Iris pigment epithelial cell (primary cell): ENCODE measurements around the gene MBD5.

Experiments used
- DNase-seq: peaks from one replicate; pipeline ENCODE4 v3.0.0-alpha.2; 2011; ENCODE audit warnings: low read depth

Gene MBD5

DNA sequence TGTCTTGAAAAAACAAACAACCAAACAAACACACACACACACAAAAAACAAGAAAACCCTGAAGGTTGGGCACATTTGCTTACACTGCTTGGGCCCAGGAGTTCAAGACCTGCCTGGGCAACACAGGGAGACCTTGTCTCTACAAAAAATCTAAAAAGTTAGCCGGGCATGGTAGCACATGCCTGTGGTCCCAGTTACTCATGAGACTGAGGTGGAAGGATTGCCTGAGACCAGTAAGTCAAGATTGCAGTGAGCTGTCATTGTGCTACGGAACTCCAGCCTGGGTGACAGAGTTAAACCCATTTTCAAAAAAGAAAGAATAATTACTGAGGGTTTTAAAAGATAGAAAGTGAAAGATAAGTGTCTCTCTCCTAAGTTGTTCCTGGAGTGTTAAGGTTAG lies 103.4 kb downstream of the MBD5 start:
- DNase-seq = no peak

- peak; percentile 75 for DNase-seq
Measured at GRCh38 chr2:148130581-148130980, 109.7 kb downstream of the MBD5 start.

DNA sequence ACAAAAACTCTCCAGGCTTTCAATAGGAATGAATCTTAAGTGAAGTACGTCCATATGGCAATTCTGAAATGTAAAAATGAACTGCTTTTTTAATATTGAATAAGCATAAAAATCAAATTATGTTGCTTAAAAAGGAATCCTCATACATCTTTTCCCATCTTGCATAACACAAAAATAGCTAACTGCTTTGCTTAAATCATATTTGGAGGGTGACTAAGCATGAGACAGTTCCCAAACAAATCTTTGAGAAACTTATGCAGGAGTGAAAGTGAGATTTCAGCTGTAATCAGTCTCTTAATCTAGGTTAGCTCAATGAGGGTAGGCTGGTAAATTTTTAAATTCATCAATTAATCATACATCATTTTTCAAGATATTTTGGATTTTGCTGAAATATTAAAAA lies 111.5 kb downstream of the MBD5 start:
- DNase-seq = peak; percentile 87

GRCh38 chr2:148135705-148136104 lies 114.8 kb downstream of the MBD5 start:
- no peak for DNase-seq

- no peak for DNase-seq
Measured at GRCh38 chr2:148136441-148136840, 115.5 kb downstream of the MBD5 start.

DNA sequence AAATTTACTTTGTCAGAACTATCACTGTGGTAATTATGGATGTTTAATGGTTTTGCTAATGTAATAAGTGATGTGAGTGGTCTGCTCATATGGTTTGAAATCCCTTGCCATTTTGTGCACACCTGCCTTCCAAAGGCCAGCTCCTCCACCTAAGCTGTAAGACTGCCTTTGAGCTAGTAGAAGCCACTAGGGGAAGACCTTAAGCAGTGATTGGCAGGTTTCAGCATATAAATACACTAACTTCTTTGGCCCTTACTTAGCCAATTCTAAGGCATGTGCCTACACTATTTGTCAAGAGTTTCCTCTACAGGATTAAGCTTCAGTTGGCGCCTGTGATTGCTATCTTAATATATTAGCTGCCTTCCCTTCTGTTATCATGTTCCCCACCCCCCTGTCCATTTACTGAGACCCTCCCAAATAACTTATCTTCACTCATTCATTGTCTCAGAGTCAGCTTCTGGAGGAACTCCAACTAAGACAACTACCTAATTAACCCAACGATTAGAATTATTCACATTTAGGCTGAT lies 141.1 kb downstream of the MBD5 start:
- DNase-seq = no peak

GRCh38 chr2:148162871-148163270 lies 142.0 kb downstream of the MBD5 start:
- no peak for DNase-seq

DNA sequence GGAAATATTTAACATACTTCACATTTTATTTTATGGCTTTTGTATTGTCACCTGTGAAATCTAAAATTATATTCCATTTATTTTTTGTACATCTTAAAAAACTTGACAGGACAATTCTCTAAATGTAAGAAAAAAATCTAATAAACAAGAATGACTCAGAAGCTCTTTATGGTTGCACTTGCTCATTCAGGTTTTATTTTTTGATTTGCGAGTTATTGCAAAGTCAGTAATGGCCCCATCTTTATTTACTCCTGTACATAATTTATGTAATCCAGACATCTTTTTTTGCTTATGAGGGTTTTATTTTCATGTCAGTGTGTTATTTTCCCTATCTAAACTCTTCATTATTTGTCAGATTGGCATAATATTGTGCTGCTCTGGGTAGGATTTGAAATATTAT lies 145.1 kb downstream of the MBD5 start:
- no peak for DNase-seq

DNA sequence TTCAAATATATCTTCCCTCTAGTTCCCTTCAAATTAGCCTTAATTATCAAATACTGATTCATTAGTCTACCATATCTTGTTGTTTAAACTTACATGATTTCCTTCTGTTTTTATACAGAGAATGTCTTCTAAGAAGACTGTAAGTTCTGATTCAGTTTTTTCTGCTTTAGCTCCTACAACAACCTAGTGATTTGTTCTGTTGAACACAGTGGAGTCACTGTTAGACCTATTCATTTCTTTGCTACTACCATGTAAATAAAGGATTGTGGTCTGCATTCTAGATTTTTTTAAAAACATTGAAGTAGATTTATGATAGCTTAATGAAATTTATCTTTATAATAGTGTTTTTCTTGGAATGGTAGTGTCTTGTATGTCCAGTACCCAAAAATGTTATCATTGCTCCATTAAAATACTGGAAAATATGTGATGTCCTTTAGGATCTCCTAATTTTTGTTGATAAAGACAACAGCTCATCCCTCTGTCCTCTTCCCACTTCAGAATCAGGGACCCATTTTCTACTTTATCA lies 146.4 kb downstream of the MBD5 start:
- DNase-seq = no peak

DNA sequence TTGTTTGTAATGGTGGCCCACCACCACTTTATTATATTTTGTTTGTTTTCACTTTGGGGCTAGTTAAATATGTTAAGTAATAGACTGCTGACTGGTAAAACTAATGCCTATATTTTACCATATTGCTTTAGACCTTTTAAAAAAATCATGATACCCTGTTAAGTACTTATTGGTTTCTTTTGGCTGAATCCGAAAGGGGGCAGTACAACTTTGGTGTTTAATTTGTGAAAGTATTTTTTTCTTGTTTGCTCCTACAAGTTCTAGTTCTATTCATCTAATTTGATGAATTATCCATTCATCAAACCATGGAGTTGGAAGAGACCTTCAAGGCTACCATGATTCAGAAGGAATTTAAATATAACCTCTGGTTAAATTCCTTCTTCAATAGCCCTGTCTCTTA lies 147.0 kb downstream of the MBD5 start:
- DNase-seq = no peak

- DNase-seq = no peak
Measured at GRCh38 chr2:148172131-148172753, 151.4 kb downstream of the MBD5 start.

GRCh38 chr2:148173168-148173567 lies 152.3 kb downstream of the MBD5 start:
- no peak for DNase-seq

DNA sequence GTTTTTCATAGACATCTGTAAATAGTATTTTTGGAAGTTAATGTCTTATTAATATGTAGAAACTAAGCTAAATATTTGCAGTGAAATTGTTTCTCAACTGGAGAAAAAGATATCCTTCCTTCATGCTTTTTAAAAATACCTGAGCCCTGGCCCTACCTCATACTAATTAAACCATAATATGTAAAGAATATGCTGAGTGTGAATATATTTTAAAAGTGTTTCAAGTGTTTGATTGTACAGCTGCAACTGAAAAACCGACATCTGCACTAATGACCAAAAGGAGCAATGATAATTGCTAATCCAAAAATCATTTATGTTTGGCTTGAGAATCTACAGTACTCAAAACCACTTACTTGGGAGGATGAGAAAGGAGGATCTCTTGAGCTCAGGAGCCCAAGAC lies 156.7 kb downstream of the MBD5 start:
- no peak for DNase-seq

- no peak for DNase-seq
Measured at GRCh38 chr2:148179724-148180123, 158.8 kb downstream of the MBD5 start.

DNA sequence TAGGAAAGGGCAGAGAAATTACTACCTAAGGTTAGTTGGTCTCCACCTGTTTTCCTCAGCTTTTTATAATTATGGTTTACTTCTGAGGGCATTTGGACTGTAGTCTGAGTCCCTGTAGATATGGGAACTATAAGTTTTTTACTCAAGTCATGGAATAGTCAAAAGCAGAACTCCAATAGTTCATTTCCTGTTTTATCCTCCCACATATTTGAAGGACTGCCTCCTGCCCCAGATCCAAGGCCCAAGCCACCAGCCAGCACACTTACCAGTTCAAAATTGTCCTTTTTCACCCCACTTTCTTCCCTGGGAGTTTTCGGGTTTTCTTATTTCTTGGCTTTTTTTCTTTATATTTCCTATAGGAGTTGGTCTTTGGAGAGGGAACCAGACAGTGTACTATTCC lies 164.1 kb downstream of the MBD5 start:
- DNase-seq = no peak

- no peak for DNase-seq
Measured at GRCh38 chr2:148194882-148195281, 174.0 kb downstream of the MBD5 start.

GRCh38 chr2:148201075-148202004 lies 180.4 kb downstream of the MBD5 start:
- DNase-seq = peak; percentile 40

DNA sequence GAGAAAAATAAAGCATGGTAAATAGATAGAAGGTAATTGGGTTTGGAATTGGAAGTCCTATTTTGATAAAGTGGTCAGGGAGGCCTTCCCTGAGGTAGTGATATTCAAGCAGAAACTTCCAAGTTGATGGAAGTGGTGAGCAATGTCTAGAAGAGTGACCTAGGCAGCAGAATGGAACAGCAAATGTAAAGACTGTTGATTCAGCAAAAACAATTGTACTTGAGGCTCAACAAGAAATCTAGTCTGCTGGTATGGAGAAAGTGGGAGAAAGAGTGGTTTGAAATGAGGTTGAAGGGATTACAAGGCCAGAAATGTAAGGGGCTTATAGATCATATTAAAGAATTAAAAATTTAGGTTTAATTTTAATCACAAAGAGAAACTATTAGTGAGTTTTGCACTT lies 181.3 kb downstream of the MBD5 start:
- no peak for DNase-seq

DNA sequence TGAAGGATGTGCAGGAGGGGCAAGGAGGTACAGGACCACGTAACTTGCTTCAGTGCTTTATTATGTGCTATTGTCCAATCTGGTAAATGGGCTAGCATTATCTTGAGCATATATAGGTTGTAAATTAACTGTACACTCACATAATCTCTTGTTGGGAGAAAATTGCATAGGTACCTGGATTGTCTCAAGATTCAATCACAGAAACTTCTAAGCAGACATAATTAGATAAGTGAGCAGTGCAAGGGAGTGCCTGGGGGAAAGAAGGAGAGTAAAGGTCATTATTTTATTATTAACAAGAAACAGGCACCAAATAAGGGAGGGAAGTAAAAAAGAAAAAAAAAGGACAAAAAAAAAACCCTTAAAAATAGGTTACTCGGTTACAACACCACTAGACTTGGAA lies 186.2 kb downstream of the MBD5 start:
- DNase-seq = no peak

DNA sequence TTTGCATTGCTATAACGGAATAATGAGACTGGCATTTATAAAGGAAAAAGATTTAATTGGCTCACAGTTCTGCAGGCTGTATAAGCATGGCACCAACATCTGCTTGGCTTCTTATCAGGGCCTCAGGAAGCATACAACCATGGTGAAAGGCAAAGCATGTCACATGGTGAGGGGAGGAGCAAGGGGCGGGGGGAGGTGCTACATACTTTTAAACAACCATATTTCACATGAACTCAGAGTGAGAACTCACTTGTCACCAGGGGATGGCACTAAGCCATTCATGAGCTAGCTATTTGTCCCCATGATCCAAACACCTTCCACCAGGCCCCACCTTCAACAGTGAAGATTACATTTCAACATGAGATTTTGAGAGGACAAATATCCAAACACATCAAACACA lies 188.7 kb downstream of the MBD5 start:
- no peak for DNase-seq

DNA sequence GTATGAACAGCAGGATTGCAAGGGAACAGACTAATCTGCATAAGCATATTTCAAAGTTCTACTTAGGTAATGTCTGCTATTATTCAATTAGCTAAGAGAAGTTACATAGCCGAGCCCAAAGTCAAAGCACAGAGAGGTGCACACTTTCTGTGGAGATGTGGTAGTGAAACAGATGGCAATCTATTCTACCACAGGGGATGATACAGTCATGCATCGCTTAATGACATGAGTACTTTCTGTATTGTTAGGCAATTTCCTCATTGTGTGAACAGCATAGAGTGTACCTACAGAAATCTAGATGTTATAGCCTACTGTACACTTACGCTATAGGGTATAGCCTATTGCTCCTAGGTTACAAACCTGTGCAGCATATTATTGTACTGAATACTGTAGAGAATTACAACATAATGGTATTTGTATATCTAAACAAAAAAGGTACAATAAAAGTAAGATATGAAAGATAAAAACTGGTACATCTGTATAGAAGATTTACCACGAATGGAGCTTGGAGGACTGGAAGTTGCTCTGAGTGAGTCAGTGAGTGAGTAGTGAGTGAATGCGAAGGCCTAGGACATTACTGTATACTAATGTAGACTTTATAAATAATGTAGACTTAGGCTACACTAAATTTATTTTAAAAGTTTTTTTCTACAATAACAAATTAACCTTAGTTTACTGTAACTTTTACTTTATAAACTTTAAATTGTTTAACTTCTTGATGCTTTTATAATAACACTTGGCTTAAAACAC lies 197.6 kb downstream of the MBD5 start:
- peak; percentile 21 for DNase-seq

GRCh38 chr2:148221166-148221565 lies 200.3 kb downstream of the MBD5 start:
- DNase-seq = no peak
